HG03521 (cell line): ENCODE data around the gene ZNF709.
"Not testable (repeated sequence)": the region's sequence is repeated elsewhere in the genome, so short reads cannot be mapped to it uniquely, and the experiment has no call there.

Experiments used
- ATAC-seq: cut with Tn5 transposase; IDR thresholded peaks from one replicate; pipeline ENCODE4 v1.9.1; 2021; ENCODE audit warnings: mild to moderate bottlenecking, moderate library complexity; ENCODE audit not compliant: unreplicated experiment

ZNF709 gene

DNA sequence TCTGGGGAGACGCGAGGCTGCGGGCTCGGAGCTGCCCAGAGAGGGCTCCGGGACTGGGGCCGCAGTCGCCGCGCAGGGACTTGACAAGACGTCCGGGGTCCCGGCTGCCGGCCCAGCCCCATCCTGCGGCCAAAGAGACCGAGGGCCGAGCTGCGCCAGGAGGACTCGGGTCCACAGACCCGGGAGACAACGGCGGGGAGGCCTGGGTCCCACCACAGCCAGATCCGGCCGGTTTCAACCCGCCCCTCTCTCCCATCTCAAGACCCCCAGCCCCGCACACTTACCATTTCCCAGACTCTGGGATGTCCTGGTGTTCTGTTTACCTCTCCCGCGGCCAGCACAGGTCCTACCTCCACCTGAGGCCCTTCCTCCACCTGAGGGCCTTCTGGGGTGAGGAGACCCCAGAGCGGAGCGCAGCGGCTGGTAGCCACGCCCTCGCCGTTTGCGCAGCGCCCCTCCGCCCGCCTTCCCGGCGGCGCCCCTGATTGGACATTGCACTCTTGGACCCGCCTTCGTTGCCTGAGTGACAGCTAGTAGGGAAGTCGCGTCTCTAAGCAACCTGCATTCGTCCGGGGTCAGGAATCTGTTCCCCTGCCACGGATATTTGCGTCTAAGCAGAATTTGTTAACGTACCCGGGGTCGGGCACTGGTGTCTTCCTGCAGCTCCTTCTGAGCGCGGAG is at the start of gene ZNF709:
Gene ZNF709, minus strand, starts transcription at position 446 of the 681 bp plus-strand sequence. Its CDS starts 159 bp downstream, at position 287.
- peak; percentile 94 for ATAC-seq

DNA sequence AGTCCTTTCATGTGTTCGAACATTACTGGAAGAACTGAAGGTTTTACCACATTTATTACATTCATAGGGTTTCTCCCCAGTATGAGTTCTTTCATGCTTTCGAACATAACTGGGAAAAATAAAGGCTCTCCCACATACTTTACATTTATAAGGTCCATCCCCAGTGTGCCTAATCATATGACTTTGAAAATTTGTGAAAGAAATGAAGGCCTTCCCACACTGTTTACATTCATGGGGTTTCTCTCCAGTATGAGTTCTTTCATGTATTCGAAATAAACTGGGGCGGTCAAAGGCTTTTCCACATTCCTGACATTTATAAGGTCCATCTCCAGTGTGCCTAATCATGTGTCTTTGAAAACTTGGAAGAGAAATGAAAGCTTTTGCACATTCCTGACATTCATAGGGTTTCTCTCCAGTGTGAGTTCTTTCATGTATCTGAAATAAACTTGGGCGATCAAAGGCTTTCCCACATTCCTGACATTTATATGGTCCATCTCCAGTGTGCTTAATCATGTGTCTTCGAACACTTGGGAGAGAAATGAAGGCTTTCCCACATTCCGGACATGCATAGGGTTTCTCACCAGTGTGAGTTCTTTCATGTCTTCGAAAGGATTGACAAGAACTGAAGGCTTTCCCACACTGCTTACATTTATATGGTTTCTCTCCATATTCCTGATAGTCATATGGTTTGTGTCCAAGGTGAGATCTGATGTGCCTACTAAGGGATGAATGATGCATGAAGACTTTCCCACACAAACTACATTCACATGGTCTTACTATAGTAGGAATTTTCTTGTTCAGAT is 42.6 kb upstream of the ZNF709 start:
- no peak for ATAC-seq

DNA sequence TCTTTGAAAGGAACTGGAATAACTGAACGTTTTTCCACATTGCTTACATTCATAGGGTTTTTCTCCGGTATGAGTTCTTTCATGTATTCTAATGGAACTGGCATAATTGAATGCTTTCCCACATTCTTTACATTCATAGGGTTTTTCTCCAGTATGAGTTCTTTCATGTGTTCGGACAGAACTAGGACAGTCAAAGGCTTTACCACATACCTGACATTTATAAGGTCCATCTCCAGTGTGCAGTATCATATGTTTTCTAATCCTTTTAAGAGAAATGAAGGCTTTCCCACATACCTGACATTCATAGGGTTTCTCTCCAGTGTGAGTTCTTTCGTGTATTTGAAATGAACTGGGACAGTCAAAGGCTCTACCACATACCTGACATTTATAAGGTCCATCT is 41.9 kb upstream of the ZNF709 start:
- no peak for ATAC-seq

DNA sequence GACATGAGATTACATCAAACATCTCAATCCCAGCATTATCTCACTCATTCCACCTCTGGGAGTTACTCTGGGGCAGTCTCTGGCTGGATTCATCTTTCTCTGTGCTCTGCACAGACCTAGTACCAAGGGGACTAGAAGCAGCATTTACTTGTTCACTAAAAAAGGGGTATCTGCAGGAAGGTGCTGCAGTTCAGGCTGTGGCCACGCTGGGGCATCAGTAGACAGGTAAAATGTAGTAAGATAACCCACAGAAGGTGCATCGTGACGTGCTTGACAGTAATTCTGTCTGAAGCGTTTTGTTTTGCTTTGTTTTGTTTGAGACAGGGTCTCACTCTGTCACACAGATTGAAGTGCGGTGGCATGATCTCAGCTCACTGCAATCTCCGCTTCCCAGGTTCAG is 37.4 kb upstream of the ZNF709 start:
- ATAC-seq: no peak

DNA sequence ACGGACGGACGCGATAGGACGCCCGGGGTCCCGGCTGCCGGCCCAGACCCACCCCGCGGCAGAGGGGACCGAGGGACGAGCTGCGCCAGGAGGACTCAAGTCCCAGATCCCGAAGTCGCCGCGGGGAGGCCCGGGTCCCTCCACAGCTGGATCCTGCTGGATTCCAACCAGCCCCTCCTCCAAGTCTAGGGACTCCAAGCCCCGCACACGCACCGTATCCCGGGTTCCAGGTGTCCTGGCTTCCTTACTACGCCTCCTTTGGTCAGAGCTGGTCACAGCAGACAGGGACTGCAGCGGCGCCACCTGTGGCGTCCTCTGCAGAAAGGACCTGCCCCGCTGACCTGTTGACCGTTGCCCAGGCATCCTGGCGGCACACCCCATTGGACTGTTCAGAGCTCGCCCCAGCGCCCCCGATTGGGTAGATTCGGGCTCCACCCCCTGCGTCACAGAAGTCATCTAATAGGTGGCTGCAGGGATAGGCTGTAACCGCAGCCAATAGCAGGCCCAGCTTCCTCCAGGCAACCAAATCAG is 29.0 kb upstream of the ZNF709 start:
- ATAC-seq: no peak

DNA sequence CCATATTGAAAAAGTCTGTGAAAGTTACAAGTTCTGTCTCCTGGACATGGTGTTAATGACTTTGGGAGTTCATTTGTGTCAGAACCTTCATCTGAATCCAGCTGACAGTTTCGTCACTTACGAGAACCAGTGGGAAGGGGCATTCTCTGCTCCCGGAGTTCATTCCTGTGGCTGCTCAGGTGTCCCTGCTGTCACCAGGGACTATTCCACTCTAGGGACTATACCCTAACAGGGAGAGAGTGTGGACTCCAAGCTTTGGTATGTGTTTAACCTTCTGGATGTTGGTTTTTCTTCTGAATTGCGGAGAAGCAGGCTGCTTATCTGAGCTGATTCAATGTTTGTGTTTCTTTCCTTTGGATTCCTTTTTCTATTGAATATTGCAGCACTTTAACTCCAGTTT is 12.4 kb upstream of the ZNF709 start:
- ATAC-seq: no peak

DNA sequence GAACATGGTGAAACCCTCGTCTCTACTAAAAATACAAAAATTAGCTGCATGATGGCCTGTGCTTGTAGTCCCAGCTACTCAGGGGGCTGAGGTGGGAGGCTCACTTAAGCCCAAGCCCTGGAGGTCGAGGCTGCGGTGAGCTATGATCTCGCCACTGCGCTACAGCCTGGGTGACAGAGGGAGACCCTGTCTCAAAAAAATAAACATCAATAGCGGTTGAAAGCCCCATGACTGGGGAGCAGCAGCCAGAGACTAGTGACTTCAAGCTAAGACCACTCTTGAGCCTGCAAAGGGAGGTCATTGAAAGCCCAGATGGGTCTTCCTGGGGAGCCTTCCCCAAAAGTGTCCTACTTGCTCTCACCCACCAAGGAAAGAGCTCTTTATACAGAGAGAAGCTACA is 11.9 kb upstream of the ZNF709 start:
- ATAC-seq: no peak

DNA sequence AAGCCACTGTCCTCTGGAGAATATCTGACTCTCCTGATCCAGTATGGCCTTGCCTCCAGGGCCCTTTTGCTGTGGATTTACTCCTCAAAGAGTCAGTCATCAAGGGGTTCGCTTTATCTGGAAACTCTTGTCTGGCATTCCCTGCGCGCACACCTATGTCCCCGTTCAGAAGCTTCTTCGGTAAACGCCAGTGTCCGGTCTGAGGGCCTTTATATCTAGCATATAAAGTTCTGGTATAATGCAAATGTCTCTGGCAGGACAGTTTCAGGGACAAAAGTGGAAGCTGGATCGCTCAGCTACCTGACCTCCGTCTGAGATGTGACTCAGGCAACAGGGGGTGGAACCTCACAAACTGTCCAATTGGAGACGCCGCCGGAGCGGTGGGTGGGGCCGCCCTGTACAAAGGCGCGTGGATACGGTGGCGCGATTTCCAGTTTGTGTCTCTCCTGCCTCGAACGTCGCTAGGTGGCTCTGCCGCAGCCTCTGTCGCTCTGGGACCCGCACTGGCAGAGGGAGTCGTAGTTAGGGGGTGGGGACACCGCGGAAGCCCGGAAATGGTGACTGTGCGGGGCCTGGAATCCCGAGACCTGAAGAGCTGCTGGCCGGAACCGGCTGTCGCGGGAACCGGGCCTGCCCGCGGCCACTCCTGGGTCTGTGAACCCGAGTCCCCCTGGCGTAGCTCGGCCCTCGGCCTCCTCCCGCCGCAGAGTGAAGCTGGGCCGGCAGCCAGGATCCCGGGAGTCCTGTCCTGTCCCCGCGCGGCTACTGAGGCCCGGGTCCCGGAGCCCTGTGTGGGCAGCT is 10.6 kb upstream of the ZNF709 start:
- ATAC-seq: peak; percentile 91

DNA sequence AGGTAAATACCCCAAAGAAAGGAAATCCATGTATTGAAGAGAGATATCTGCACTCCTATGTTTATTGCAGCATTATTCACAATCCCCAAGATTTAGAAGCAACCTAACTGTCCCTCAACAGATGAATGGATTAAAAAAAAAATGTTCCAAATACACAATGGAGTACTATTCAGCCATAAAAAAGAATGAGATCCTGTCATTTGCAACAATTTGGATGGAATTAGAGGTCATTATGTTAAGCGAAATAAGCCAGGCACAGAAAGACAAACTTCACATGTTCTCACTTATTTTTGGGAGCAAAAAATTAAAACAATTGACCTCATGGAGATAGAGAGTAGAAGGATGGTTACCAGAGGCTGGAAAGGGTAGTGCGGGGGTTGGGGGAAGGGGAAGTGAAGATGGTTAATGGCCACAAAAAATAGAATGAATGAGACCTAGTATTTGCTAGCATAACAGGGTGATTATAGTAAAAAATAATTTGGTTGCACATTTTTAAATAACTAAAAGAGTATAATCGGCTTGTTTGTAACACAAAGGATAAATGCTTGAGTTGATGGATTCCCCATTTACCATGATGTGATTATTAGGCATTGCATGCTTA is 9.7 kb upstream of the ZNF709 start:
- ATAC-seq: no peak

DNA sequence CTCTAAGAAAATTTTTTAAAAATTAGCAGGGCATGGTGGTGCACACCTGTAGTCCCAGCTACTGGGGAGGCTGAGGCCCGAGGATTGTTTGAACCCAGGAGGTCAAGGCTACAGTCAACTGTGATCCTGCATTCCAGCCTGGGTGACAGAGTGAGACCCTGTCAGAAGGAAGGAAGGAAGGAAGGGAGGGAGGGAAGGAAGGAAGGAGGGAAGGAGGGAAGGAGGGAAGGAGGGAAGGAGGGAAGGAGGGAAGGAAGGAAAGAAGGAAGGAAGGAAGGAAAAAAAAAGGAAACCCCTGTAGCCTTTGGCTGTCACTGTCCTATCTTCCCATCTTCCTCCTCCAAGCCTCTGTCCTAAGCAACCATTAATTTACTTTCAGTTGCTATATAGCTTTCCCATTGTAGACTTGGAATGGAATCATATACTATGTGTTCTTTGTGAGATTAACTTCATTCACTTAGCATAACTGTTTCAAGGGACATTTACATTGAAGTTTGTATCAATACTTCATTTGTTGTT is 1.7 kb upstream of the ZNF709 start:
- ATAC-seq: not testable (repeated sequence)

DNA sequence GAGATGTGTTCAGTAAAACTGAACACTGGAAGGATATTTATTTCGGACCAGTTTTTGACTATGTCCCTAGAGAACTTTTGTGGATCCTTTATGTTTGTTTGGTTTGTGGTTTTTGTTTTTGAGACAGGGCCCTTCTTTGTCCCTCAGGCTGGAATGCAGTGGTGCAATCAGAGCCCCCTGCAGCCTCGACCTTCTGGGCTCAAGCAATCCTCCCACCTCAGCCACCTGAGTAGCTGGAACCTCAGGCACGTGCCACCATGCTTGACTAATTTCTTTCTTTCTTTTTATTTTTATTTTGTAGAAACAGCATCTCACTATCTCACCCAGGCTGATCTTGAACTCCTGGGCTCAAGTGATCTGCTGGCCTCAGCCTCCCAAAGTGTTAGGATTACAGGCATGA is 955 bp upstream of the ZNF709 start:
- ATAC-seq: no peak

DNA sequence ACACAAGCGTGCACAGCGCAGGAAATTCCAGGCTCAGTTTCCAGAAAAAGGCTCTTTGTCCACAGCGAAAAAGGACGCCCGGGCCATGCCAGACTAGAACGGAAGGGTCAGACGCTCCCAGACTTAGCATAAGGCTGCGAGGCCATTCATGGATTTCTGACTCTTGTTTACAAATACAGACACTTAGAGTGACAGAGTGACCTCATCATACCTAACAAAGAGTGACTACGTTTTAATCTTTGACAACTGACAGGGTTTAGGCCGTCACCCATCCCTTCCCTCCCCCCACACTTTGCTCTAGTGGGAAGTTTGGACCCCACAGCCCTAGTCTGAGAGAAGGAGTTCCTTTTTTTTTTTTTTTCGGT is 418 bp upstream of the ZNF709 start:
- no peak for ATAC-seq

DNA sequence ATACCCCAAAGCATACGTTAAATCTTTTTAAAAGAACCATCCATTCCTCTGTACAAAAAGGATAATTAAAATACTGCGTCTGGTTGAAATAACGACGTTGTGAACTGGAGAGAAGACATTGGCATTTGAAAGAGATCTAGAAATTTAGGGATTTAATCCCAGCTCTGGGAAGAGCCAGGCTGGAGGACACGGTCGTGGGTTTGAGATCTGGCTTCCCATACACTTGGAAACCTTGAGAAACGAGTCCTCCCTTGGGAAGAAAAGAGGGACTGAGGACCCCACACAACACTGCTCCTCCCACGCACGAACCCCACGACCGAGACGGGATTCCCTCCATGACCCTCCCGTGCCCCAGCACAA is 625 bp downstream of the ZNF709 start:
- ATAC-seq: no peak

DNA sequence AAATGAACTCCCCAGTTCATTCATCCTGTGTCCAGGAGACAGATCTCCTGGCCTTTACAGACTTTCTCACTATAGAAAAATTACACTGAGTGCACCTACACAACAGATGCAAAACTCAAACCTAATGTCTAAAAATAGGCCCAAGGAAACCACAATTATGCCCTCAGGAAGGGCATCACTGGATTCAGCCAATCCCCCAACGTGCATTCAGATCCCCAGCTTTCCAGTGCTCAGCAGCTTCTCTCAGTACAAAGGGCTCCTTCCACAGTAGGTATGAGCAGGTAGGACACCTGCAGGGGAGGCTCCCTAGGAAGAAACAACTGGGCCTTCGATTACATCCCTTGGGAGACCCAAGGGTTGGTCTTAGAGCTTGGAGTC is 2.1 kb downstream of the ZNF709 start:
- ATAC-seq: no peak

DNA sequence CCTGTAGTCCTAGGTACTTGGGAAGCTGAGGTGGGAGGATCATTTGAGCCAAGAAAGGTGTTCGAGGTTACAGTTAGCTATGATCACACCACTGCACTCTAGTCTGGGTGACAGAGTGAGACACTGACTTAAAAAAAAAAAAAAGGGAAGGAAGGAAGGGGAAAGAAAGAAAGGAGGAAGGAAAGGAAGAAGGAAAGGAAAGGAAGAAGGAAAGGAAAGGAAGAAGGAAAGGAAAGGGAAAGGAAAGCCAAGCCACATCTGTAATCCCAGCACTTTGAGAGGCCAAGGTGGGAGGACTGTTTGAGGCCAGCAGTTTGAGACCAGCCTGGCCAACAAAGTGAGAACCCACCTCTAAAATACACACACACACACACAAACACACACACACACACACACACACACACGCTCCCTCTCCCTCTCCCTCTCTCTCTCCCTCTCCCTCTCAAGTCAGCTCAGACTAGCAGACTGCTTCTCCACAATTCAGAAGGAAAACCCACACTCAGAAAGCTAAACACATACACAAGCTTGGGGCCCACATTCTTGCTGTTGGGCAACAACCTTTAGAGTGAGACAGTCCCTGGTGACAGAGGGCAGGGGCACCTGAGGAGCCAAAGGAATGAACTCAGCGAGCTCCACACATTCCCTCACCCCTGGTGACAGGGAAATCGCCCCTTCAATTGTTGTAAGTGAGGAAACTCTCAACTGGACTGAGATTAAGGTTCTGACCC is 2.7 kb downstream of the ZNF709 start:
- ATAC-seq: no peak

DNA sequence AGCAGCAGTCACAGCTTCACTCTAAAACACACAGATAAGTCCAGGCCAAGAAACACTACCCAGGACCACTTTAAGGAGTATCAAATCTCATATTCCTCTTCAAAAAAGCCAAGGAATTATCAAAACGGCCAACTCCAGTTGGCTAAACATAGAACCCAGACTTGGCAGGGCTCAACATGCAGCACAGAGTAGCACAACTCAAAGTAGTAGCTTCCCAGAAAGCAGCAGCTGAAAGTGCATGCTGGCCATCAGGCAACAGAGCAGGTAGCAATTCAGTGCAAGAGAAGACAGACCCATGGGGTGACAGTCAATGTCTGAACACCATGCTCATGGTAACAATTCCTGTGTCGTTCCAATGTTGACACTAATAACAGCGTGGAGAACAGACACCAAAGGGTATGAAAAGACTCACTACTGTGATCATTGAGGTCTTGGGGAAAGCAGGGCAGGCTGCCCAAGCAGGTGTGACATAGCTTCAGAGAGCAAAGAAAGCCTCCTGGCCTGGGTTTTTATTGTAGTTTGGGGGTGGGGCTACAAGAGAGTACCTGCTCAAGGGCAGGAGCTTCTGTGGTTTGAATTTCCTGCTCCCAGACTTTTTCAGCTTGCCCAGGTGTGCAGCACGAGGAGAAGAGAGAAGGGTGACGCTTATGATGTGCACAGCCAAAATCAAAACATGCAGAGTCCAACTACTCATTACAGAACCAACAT is 6.2 kb downstream of the ZNF709 start:
- no peak for ATAC-seq

DNA sequence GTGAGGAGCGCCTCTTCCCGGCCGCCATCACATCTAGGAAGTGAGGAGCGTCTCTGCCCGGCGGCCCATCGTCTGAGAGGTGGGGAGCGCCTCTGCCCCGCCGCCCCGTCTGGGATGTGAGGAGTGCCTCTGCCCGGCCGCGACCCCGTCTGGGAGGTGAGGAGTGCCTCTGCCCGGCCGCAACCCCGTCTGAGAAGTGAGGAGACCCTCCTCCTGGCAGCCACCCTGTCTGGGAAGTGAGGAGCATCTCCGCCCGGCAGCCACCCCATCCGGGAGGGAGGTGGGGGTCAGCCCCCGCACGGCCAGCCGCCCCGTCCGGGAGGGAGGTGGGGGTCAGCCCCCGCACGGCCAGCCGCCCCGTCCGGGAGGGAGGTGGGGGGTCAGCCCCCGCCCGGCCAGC is 17.0 kb downstream of the ZNF709 start:
- not testable (repeated sequence) for ATAC-seq

DNA sequence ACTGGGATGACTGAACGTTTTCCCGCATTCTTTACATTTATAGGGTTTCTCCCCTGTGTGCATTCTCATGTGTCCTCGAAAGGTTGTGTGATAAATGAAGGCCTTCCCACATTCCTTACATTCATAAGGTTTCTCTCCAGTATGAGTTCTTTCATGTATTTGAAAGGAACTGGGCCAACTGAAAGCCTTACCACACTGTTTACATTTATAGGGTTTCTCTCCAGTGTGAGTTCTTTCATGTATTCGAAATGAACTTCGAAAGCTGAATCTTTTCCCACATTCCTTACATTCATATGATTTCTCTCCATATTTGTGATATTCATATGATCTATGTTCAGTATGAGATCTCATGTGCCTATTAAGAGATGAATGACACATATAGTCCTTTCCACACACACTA is 19.4 kb downstream of the ZNF709 start:
- no peak for ATAC-seq

DNA sequence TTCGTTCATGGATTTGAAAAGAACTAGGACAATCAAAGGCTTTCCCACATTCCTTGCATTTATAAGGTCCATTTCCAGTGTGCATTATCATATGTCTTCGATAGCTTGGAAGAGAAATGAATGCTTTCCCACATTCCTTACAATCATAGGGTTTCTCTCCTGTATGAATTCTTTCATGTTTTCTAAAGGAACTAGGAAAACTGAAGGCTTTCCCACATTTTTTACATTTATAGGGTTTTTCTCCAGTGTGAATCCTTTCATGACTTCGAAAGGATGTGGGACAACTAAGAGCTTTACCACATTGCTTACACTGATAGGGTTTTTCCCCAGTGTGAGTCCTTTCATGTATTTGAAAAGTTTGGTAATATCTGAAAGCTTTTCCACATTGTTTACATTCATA is 19.8 kb downstream of the ZNF709 start:
- ATAC-seq: no peak

DNA sequence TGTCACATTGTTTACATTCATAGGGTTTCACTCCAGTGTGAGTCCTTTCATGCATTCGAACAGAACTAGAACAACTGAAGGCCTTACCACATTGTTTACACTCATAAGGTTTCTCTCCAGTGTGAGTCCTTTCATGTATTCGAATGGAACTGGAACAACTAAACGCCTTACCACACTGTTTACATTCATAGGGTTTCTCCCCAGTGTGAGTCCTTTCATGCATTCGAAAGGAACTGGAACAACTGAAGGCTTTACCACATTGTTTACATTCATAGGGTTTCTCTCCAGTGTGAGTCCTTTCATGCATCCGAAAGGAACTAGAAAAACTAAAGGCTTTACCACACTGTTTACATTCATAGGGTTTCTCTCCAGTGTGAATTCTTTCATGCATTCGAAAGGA is 20.5 kb downstream of the ZNF709 start:
- ATAC-seq: not testable (repeated sequence)
